Activated naive CD4-positive, alpha-beta T cell (primary cell): ENCODE data around the gene ALOXE3.

ENCODE experiments used
- DNase-seq, 4 experiments: peaks; one replicate each; lab custom pipeline; 2025; lab: John Stamatoyannopoulos, UW

The ALOXE3 gene

GRCh38 chr17:8117980-8118768 lies at the start of gene ALOXE3:
Gene ALOXE3, minus strand, starts transcription at chr17:8118514. Its CDS starts 524 bp downstream, at chr17:8117990.
- no peak for DNase-seq

GRCh38 chr17:8167526-8167925 lies 49.2 kb upstream of the ALOXE3 start:
- DNase-seq = no peak

GRCh38 chr17:8166731-8167130 lies 48.4 kb upstream of the ALOXE3 start:
- DNase-seq = no peak

- DNase-seq = no peak
These were observed 46.5 kb upstream of the ALOXE3 start for GRCh38 chr17:8164815-8165131.

- DNase-seq = peak in 3 of 4 experiments; percentile 30 to 48 (median 41)
These were observed 45.9 kb upstream of the ALOXE3 start for GRCh38 chr17:8163978-8164814.

- peak in 2 of 4 experiments; percentile 19 to 47 for DNase-seq
These were observed 45.0 kb upstream of the ALOXE3 start for GRCh38 chr17:8162997-8163977.

GRCh38 chr17:8162233-8162996 lies 44.1 kb upstream of the ALOXE3 start, which contains the start of gene VAMP2:
Gene VAMP2, minus strand, starts transcription at chr17:8162948. Its CDS starts 69 bp downstream, at chr17:8162879.
- peak in 3 of 4 experiments; percentile 55 to 84 (median 73) for DNase-seq

- DNase-seq = no peak
These were observed 43.2 kb upstream of the ALOXE3 start for GRCh38 chr17:8161289-8162232.

- DNase-seq = no peak
These were observed 42.5 kb upstream of the ALOXE3 start for GRCh38 chr17:8160741-8161221.

- no peak for DNase-seq
These were observed 41.9 kb upstream of the ALOXE3 start for GRCh38 chr17:8160224-8160577.

- DNase-seq = no peak
These were observed 41.3 kb upstream of the ALOXE3 start for GRCh38 chr17:8159459-8160223.

GRCh38 chr17:8159032-8159400 lies 40.7 kb upstream of the ALOXE3 start:
- no peak for DNase-seq

GRCh38 chr17:8158267-8159031 lies 40.1 kb upstream of the ALOXE3 start:
- DNase-seq = peak; percentile 65 to 84 (median 81)

GRCh38 chr17:8156246-8156992 lies 38.1 kb upstream of the ALOXE3 start:
- DNase-seq = peak; percentile 99 to 100 (median 100)

GRCh38 chr17:8155996-8156245 lies 37.6 kb upstream of the ALOXE3 start:
- no peak for DNase-seq

- DNase-seq = no peak
These were observed 37.1 kb upstream of the ALOXE3 start for GRCh38 chr17:8155231-8155995.

- DNase-seq = no peak
These were observed 36.4 kb upstream of the ALOXE3 start for GRCh38 chr17:8154608-8155155.
